ENCODE results near the gene SPATA31D1. TPM values are rescaled to one million over a fixed set of nuclear protein-coding genes. Genes with fewer than 3 reads are reported as not detected.

SPATA31D1 gene
- total RNA-seq, 1 experiment from 2014 or later: not detected

DNA sequence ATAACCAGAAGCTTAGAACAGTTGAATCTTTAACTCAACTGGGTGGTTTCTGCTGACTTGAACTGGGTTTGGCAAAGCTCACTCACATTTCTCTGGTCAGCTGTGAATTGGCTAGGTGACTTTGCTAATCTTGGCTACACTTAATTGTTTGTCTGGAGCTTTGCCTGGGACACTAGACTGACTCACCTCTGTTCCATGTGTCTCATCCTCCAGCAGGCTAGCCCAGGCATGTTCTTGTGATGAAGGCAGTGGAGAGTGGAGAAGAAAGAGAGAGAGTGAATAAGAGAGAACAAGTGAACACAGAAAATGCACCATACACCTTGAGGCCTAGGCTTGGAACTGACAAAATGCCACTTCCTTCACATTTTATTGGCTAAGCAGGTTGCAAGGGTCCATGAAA, 32.6 kb downstream of the SPATA31D1 start:
- DNase-seq (ENCODE audit: low read depth): peak; percentile 95

DNA sequence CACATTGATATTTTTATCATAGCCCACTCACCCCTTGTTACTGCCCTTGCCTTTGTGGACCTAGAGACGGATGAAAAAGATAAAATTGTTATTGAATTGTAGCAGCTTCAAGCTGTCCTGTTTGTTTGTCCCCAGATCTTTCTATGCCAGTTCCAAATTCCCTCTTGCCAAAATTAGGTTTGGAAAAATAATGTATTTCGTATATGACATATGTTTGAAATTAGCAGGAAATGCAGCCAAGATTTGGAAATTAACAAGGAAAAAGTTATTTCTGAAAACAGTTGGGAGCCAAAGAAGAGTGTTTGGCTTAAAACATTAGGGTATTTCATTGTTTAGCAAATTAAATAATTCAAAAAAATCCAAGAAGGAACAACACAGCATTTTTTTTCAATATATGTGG, 33.5 kb downstream of the SPATA31D1 start:
- DNase-seq (ENCODE audit: low read depth): no peak

DNA sequence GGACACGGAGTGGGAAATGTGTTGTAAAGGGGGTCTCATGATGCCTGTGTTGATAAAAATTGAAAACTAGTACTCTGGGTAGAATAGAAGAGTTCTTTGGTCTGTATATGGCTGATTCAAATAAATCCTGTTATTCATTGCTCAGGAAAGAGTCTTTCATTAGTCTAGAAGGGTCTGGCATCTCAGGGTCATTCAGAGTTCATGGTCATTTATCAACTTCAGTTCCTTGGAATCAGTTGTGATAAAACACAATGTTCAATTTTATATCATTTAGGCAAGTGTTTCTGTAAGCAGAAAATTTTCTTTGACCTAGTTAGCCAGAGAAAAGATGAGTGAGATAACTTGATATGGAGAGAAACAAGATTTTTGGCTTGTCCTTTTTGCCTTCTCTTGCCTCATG, 36.3 kb downstream of the SPATA31D1 start:
- no peak for DNase-seq (ENCODE audit: low read depth)

DNA sequence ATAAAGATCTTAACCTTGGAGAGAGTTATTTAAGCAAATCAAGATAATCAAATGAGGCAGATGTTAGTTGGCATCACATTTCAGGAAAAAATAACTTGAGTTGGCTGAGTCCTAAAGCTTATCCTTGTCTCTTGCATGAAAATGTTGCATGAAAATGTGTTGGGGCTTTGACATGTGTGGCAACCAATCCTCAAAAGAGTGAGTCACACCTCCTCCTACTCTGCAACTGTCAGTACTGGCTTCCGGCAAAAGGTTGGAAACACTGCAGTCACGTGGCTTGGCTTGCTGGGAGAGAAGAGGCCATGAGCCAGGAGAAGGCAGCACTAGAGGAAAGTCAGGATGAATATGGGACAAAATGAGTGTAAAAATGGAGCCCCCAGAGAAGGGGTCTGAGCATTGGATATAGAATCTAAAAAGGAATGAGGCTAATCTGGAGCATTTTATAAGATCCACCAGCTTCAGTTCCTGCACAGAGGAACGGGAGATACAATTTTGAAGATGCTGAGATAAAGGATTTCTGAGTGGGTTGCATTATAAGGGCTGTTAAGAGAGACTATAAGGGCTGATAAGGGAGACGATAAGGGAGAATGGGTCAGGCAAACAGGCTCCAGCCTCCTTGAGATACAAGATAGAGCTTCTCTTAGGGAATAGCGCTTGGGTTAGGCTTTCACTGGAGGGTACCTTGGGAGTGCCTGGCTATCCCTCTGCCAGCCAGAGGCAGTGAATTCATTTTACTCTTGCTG, 43.1 kb downstream of the SPATA31D1 start:
- DNase-seq (ENCODE audit: low read depth): peak; percentile 79

DNA sequence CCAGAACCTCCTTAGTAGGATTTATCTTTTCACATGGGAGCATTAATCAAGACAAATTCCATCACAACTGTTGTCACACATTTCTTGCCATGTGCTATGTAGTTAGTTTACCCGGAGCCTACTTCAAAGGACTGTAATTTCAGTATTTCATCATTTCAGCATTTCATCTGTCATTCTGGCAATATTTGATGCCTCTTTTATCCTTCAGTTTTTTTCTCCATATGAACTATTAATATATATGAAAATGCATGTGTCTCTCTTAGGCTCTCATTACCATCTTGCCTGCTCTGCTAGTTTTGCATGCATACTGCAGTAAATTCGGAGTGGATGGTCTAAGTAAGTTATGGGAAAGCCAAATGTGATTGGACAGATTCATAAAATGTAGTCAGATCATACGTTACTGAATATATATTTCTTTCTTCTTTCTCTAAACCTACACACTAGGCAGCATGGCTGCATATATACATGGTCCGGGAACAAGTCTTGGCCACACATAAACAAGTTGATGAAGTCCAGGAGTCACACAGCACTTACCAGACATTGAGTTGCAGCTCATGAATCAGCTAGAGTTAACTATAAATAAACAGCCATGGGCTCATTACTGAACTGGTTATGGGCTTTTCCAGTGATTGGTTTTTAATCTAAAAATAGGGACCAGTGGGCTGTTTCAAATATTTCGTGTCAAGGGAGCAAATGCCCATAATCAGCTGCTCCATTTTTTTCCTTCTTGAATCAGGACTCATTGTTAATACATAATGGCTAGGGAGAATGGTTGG, 46.6 kb downstream of the SPATA31D1 start:
- no peak for DNase-seq (ENCODE audit: low read depth)

DNA sequence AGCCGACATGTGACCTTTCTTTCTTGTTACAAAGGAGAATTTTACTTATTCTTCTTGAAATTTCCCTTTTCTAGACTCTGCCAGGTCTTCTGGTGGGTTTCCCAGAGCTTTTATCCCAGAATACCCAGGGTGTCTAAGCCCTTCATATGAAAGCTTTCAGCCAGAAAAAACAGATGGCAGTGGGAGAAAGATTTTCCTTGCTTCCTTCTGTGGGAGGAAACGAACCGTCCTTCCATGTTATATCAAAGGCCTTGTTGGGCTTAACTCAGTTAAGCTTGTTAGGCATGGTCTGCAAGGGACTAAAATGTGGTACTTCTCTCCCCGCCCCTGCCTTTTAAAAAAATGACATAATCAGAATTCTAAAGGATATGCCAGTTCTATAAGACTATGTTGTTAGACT, 47.5 kb downstream of the SPATA31D1 start:
- DNase-seq (ENCODE audit: low read depth): no peak

DNA sequence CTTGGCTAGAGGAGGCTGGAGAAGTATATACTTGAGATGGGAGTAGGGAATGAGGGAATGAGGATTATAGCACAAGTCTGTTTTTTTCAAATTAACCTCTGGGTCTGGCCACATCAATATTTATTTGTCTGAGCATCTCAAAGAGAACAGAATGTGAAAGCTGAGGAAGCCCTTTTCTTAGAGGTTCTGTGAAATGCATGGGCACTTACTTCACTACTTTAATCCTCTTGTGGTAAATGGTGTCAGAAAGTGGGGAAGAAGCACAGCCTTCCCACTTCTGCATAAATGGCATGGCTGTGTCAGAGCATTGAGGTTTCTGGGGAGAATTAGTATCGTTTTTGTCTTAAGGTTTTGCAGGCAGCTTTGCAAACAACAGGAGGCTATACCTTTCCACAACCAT, 48.6 kb downstream of the SPATA31D1 start:
- no peak for DNase-seq (ENCODE audit: low read depth)

DNA sequence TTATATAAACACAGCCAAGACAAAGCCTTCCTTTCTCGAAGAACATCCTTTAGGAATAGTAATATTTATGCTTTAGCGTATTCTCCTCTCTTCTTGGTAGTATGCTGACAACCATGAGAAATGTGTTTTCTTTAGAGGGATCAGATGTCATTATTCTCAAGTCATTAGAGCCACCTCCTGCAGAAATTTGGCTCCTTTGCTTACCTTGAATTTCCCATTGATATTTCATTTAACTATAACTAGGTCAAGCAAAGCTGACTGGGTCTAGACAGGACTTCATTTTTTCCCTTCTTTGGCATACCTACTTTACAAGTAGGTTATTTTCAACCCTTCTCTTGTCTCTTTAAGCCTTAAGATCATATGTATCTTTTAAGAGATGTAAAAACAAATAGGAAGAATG, 50.3 kb downstream of the SPATA31D1 start:
- DNase-seq (ENCODE audit: low read depth): no peak

Other genes with a start within 250 kb of the SPATA31D1 start
- gene SPATA31D4, start 60.3 kb upstream of the SPATA31D1 start, total RNA-seq (2014; rRNA removed; shearing (Covaris generic)): not detected in 2 replicates
- gene SPATA31D3, start 45.3 kb upstream of the SPATA31D1 start, total RNA-seq (2014; rRNA removed; shearing (Covaris generic)): 0.07 TPM in 1 of 2 replicates, not detected in the other

Measured in HT1080 (cell line).